ENCODE results near the gene PCBP1. TPM values are rescaled to one million over a fixed set of nuclear protein-coding genes. Genes with fewer than 3 reads are reported as not detected.

PCBP1 gene
- total RNA-seq (100 to 1,000 TPM; 256 to 351 (median 301) TPM), polyA plus RNA-seq (100 to 1,000 TPM; 254 to 294 (median 278) TPM)
- long read RNA-seq, donor 1, transcript PCBP1-201 (1 exons, 1,750 nt), result major isoform, 381 of 381 reads
- long read RNA-seq, donor 1, partial matches to known transcripts, result 0 of 381 reads
- long read RNA-seq, donor 1, other reads (novel, unspliced or antisense), result 0 of 381 reads
- long read RNA-seq, donor 2, transcript PCBP1-201 (1 exons, 1,750 nt), result major isoform, 418 of 418 reads
- long read RNA-seq, donor 2, partial matches to known transcripts, result 0 of 418 reads
- long read RNA-seq, donor 2, other reads (novel, unspliced or antisense), result 0 of 418 reads

- Histone ChIP-seq H3K27me3 (replicated peaks in 1 of 7) (no peaks in the 10 kb centered on the region), H3K27ac (peak within 1 kb of the TSS; percentile 97 to 100 (median 100)), H3K9me3 (no peaks in the 10 kb centered on the region), H3K4me3 (peak within 1 kb of the TSS; percentile 75 to 97 (median 91)), H3K4me1 (peaks cover 33 to 80% (median 66%) of the 10 kb centered on the region in 6 donors), H3K36me3 (peaks cover 0 to 47% (median 10%) of the 10 kb centered on the region in 6 donors)
- WGBS, 5 donors, result 0 to 1% (median 0%) methylated on average over 54 to 94 of the region's 94 CpGs
- peak; percentile 98 for DNase-seq
- TF ChIP-seq CTCF (IDR thresholded peaks at IDR 0.05 in 8 of 11, conservative IDR thresholded peaks at IDR 0.05 in 3 of 11), result no peak
- peak in 2 of 3 donors; percentile 18 to 68 for TF ChIP-seq POLR2A (IDR thresholded peaks at IDR 0.05)
- peak; percentile 88 to 94 (median 93) for TF ChIP-seq POLR2AphosphoS5 (IDR thresholded peaks at IDR 0.05)
- intact Hi-C loops (cut with DNase I; ENCODE audit: low total_unique reads), result loop anchor here (5.0 kb wide), 2 partner anchors 35 to 55 kb away; no protein-coding TSS in a partner anchor
Observed at GRCh38 chr2:70086838-70087701, at the start of gene PCBP1. PCBP1 (plus strand) TSS chr2:70087477; CDS start chr2:70087744, 267 bp downstream.

- no peak for DNase-seq
- H3K36me3 ChIP-seq, result peaks cover 0 to 13% (median 0%) of the 10 kb centered on the region in 6 donors
- H3K27ac ChIP-seq, result peak overlapping the region in 2 of 8 donors; percentile 36 to 93
- no peaks in the 10 kb centered on the region for H3K27me3 ChIP-seq (replicated peaks in 1 of 7)
- H3K9me3 ChIP-seq, result no peaks in the 10 kb centered on the region
- H3K4me3 ChIP-seq, result no peak overlapping the region
- H3K4me1 ChIP-seq, result peaks cover 0 to 37% (median 12%) of the 10 kb centered on the region in 6 donors
- peak in 1 of 11 experiments; percentile 12 for TF ChIP-seq CTCF (IDR thresholded peaks at IDR 0.05 in 8 of 11, conservative IDR thresholded peaks at IDR 0.05 in 3 of 11)
- no peak for TF ChIP-seq POLR2AphosphoS5 (IDR thresholded peaks at IDR 0.05)
- TF ChIP-seq POLR2A (IDR thresholded peaks at IDR 0.05), result no peak
- 67 to 85% (median 72%) methylated on average over 2 of the region's 2 CpGs for WGBS, 5 donors
- intact Hi-C loops (cut with DNase I; ENCODE audit: low total_unique reads), result no loop called here
Observed at GRCh38 chr2:70039366-70039765, 47.9 kb upstream of the PCBP1 start.

- WGBS, 5 donors, result 46 to 88% (median 65%) methylated on average over 3 of the region's 3 CpGs
- Histone ChIP-seq H3K27ac (peak overlapping the region in 3 of 8 donors; percentile 90 to 93 (median 91)), H3K9me3 (no peaks in the 10 kb centered on the region), H3K36me3 (peaks cover 0 to 29% (median 5%) of the 10 kb centered on the region in 6 donors), H3K27me3 (replicated peaks in 1 of 7) (no peaks in the 10 kb centered on the region), H3K4me1 (peaks cover 0 to 52% (median 25%) of the 10 kb centered on the region in 6 donors), H3K4me3 (peak overlapping the region in 1 of 8 donors; percentile 60)
- no peak for DNase-seq
- intact Hi-C loops (cut with DNase I; ENCODE audit: low total_unique reads), result no loop called here
- TF ChIP-seq POLR2AphosphoS5 (IDR thresholded peaks at IDR 0.05) (no peak), CTCF (IDR thresholded peaks at IDR 0.05 in 8 of 11, conservative IDR thresholded peaks at IDR 0.05 in 3 of 11) (no peak), POLR2A (IDR thresholded peaks at IDR 0.05) (no peak)
Observed at GRCh38 chr2:70041663-70042062, 45.6 kb upstream of the PCBP1 start.
